GM21528 (cell line): Measurements from ENCODE around the gene RDM1.
"Not testable (repeated sequence)": the region's sequence is repeated elsewhere in the genome, so short reads cannot be mapped to it uniquely, and the experiment has no call there.

ENCODE experiments used
- ATAC-seq: cut with Tn5 transposase; IDR thresholded peaks from one replicate; pipeline ENCODE4 v1.9.1; 2021; ENCODE audit warnings: mild to moderate bottlenecking, moderate library complexity; ENCODE audit not compliant: unreplicated experiment, low FRiP score

RDM1 gene

DNA sequence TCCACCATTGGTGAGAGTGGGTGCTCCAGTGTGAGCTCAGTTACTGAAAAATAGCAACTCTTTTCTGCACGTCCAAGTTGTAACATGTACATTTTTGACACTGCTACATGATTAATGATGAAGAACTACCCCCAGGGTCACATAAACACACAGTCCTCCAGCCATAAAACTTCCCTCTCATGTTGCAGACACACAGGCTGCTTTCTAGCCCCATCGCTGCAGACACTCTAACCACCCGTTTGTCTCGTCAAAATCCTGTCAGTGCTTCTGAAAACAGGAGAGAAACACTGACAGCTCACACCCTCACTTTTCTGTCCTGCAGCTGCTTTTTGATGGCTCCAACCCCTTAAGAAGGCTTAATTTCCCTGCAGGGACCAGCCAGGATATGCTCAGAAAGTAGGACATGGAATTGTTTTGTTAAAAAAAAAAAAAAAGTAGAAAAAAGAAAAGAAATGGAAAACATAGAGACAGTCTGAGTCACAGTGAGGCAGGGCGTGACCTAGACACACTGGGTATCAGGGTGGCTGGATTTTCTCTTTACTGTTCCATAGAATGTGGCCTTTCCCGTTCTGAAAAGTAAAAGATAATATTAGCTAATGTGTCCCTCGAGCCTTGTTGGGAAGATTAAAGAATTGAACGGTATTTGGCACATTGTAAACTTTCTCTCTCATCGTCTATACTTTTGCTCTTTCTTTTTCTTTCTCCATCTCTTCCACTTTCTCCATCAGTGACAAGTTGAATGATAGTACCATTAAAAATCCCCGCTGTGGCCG lies 29.7 kb downstream of the RDM1 start:
- ATAC-seq, result no peak

DNA sequence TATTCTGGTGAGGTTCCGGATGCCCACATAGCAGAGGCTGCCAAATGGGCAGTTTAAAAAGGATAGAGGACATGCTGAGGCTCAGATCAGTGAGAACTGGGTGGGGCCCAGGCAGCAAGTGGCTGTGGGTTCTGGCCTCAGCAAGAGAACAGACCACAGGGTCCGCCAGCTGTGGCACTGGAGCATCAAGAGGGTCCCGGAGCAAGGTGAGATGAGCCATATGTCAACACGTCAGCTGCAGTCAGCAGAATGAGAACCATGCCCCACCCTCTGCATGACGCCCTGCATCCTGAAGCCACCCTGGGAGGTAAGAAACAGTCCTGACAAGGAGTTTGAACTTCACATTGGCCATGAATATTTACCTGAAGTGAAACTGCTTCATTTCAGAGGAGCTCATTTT lies 30.3 kb downstream of the RDM1 start:
- ATAC-seq, result no peak

GRCh38 chr17:35898283-35899070 lies 32.1 kb downstream of the RDM1 start:
- no peak for ATAC-seq

- ATAC-seq, result not testable (repeated sequence)
Measured at GRCh38 chr17:35897772-35898171, 32.8 kb downstream of the RDM1 start.

- ATAC-seq, result no peak
Measured at GRCh38 chr17:35895636-35896587, 34.7 kb downstream of the RDM1 start.

DNA sequence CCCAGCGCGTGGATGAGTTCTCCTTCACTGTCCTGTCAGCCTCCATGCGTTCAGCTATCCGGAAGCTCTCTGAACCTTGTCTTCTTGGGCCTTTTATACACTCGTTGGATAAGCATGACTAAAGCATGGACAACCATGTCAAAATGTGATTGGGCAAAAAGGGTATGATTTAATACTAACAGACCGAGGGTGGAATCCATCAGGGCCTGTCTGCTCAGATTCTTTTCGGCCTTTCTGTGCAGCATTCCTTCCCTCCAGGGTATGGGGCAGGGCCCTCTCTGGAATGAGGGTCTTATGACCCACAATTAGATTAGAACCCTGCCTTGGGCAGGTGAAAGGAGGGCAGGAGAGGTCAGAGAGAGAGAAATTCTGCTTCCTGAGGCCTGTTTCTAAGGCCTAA lies 36.4 kb downstream of the RDM1 start:
- no peak for ATAC-seq

DNA sequence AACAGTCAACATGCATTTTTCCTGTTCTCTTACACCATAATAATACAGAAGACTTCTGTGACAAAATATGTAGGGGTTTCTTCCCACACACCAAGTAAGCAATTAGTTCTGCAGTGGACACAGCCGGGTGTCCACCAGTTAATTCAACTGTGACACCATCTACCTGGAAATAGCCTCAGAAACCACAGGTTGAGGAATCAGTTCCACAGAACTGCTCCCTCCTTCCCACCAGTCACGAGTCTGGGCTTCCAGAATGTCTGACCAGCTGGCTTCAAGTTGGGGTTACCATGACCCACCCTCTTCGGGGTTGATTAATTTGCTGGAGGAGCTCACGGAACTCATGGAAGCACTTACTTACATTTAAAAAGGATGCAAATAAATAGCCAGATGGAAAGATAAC lies 36.8 kb downstream of the RDM1 start:
- ATAC-seq, result no peak

GRCh38 chr17:35892091-35893035 lies 38.2 kb downstream of the RDM1 start:
- no peak for ATAC-seq

DNA sequence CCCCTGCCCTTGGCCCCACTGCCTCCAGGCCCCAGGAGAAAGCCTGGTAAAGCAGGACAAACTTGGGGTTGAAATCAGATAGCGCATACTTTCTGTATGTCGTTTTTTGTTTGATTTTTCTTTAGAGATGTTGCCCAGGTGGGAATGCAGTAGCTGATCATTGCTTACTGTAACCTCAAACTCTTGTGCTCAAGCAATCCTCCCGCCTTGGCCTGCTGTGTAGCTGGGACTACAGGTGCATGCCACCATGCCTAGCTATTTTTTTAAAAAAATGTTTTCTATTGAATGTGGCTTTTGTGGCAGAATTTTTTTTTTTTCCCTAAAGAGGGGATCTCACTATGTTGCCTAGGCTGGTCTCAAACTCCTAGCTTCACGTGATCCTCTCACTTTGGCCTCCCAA lies 39.3 kb downstream of the RDM1 start:
- ATAC-seq, result no peak

- ATAC-seq, result no peak
Measured at GRCh38 chr17:35890774-35891155, 39.8 kb downstream of the RDM1 start.

DNA sequence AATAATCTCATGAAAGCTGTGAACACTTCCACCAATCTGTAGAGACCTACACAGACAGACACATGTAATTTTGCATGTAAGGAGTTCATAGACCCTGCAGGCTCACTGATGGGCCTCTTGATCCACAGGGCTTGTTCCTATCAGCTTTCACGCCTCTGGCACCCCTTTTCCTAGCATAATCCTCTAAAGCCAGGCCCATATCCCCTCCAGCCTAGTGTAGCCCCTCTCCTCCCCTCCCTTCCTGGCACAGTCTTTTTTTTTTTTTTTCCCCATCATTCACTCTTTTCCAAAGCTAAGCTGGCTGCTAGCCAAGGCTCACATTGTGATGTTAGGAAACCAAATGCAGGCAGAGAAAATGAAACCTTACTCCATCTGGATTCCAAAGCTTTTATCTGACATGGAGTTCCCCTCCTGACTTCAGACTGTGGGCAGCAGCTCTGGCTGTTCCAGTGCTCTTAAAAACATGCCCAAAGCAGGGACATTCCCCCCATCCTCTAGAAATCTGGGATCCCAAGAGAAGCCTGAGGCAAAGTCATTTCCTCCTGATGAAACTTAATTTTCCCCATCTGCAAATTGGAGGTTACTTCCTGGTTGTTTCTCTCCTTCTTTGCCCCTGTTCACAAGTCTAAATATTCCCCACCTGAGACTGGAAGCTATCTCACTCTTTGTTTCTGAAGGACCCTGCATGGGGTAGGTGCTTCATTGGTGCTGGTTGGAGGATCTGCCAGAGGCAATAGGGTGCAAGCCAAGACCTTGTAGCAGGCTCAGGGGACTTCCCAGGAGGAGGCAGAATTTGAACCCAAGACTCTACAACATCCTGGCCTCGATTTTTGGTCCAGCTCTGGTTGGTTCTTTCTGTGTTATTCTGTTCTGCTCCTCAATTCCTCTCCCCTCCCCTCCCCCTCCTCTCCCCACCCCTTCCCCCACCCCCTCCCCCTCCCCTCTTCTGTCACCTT lies 40.5 kb downstream of the RDM1 start:
- no peak for ATAC-seq

DNA sequence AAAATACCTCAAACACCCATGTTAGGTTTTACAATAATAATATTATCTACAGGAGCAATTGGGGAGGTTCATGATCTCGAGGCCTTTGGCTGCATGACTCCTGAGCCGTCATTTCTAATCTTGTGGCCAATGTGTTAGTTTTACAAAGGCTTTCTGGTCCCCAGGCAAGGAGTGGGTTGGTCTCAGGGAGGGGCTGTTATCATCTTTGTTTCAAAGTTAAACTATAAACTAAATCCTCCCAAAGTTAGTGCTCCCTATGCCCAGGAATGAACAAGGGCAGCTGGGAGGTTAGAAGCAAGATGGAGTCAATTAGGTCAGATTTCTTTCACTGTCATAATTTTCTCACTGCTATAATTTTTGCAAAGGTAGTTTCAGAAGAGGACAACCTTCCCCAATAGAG lies 41.3 kb downstream of the RDM1 start:
- no peak for ATAC-seq

DNA sequence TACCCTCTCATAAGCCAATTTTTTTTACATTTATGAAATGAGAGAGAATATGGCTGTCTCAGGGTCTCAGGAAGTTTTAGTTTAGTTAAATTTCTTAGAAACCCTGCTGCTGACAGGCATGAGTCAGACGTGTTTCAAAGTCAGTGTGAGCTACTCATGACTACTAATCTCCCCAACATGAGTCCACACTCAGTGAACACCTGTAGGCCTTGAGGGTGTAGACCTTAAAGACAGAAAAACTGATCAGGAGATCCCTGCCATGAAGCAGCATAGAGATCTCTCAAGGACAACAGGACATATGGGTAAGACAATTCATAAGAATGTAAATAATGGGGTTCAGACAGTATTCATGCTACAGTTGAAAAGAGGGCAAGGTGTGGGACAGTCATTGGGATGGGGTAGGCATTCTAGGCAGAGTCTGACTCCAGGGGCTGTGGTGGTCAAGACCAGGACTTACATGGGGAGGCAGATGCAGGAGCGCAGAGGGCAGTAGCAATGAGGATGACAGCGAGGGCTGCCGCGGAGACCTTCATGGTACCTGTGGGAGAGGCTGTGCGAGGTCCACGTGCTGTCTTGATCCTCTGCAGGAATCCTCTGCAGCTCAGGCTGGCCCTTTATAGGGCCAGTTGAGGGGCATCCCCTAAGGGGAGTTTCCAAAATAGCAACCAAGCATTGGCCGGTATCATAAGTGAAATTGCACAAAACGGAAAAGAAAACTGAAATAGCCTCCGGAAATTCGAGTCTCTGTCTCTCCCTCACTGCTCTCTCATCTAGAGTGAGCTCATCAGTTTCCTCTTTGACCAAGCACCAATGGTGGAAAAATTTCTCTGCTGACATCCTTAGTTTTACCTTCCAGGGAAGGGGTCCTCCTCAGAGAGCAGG lies 50.6 kb downstream of the RDM1 start, which contains the start of gene CCL5:
Gene CCL5 (minus strand): TSS at position 588 of the 882 bp plus-strand sequence.
- peak; percentile 92 for ATAC-seq

DNA sequence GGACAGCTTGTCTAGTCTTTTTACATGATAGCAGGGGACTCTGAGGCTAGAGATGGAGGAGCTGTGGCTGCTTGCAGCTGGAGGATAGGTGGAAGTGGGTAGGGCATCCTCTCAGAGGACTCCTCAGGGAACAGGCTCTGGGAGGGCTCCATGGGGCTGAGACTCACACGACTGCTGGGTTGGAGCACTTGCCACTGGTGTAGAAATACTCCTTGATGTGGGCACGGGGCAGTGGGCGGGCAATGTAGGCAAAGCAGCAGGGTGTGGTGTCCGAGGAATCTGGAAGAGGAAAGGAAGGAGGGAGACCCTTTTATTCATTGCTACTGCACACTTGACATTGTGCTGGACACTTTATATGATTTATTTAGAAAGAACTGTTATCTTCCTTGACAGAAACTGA lies 52.2 kb downstream of the RDM1 start:
- no peak for ATAC-seq

- no peak for ATAC-seq
Measured at GRCh38 chr17:35877345-35878029, 53.1 kb downstream of the RDM1 start.

DNA sequence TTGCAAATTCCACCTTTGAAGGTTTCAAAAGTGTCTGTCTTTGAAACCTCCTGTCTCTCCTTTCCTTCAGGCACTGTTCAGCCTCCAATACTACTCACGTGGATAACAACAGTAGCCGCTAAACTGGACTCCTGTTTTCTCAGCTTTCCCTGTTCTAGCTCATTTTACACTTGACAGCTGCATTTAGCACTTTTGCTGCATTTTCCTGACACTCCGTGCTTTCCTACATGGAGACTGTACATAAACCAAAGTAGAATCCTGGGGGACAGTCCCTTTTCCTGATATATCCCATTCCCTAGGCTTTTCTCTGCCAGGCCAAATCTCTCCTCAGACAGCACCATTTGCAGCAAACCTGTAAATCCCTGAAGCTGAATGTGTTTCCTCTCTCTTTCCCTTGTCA lies 54.0 kb downstream of the RDM1 start:
- no peak for ATAC-seq

DNA sequence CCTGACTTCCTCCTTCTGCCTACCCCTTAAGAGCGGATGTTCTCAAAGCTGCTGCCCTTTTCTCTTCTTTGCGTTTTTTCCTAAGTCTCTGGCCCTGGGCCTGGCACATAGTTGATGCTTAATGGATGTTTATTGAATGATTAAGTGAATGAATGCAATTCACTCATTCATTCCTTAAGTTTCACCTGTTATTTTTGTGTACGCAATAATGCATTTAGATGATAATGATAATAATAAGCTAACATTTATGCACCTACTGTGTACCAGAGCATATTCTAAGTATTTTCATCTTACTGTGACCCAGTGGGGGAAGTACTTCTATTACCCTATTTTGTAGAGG lies 54.8 kb downstream of the RDM1 start:
- ATAC-seq, result no peak
